ENCODE data around the gene CBFA2T3.

Gene CBFA2T3

GRCh38 chr16:88938777-88939244, 38.2 kb downstream of the CBFA2T3 start:
- no peak for TF ChIP-seq CTCF (conservative IDR thresholded peaks at IDR 0.05; ENCODE audit: low read depth, low read length)
- peak; percentile 10 for DNase-seq (ENCODE audit: low read depth)
- no peak overlapping the region for H3K4me3 ChIP-seq (ENCODE audit: low read length)

GRCh38 chr16:88938119-88938776, 38.8 kb downstream of the CBFA2T3 start:
- no peak overlapping the region for H3K4me3 ChIP-seq (ENCODE audit: low read length)
- no peak for DNase-seq (ENCODE audit: low read depth)
- TF ChIP-seq CTCF (conservative IDR thresholded peaks at IDR 0.05; ENCODE audit: low read depth, low read length): no peak

GRCh38 chr16:88937206-88937621, 39.8 kb downstream of the CBFA2T3 start:
- DNase-seq (ENCODE audit: low read depth): no peak
- no peak for TF ChIP-seq CTCF (conservative IDR thresholded peaks at IDR 0.05; ENCODE audit: low read depth, low read length)
- H3K4me3 ChIP-seq (ENCODE audit: low read length): no peak overlapping the region

GRCh38 chr16:88936556-88937205, 40.3 kb downstream of the CBFA2T3 start:
- DNase-seq (ENCODE audit: low read depth): no peak
- no peak overlapping the region for H3K4me3 ChIP-seq (ENCODE audit: low read length)
- no peak for TF ChIP-seq CTCF (conservative IDR thresholded peaks at IDR 0.05; ENCODE audit: low read depth, low read length)

GRCh38 chr16:88936008-88936555, 40.9 kb downstream of the CBFA2T3 start:
- no peak for DNase-seq (ENCODE audit: low read depth)
- no peak for TF ChIP-seq CTCF (conservative IDR thresholded peaks at IDR 0.05; ENCODE audit: low read depth, low read length)
- no peak overlapping the region for H3K4me3 ChIP-seq (ENCODE audit: low read length)

GRCh38 chr16:88934066-88934667, 42.8 kb downstream of the CBFA2T3 start:
- H3K4me3 ChIP-seq (ENCODE audit: low read length): no peak overlapping the region
- TF ChIP-seq CTCF (conservative IDR thresholded peaks at IDR 0.05; ENCODE audit: low read depth, low read length): no peak
- no peak for DNase-seq (ENCODE audit: low read depth)

Data from retinal pigment epithelial cell (primary cell).